IMR-90 (cell line): ENCODE measurements around the gene CDCA4. TPM values are rescaled to one million over a fixed set of nuclear protein-coding genes. Genes with fewer than 3 reads are reported as not detected.

ENCODE experiments used
- ATAC-seq: fragments of 200-7000 bp; cut with Tn5 transposase; 2 replicates; pipeline ENCODE4 v1.9.1; 2020; ENCODE audit warnings: low read depth, mild to moderate bottlenecking, moderate library complexity
- BruUV-seq: library from RNA; stranded (reverse); fragments of 400-500 nt; replicated peaks from 2 replicates; lab custom pipeline; 2021; lab: Mats Ljungman, UMichigan
- CTCF ChIA-PET: fragments of 300-600 bp; formaldehyde crosslinking; extraction: SDS; loops from one replicate; lab custom pipeline; 2021; ENCODE audit warnings: antibody characterized with exemption; lab: Yijun Ruan, JAX
- POLR2A ChIA-PET: fragments of 300-600 bp; sonication (Branson Sonifier 250); formaldehyde crosslinking; loops from one replicate; lab custom pipeline; 2022; ENCODE audit warnings: antibody characterized with exemption; ENCODE audit not compliant: unreplicated experiment; lab: Charles Lee
- DNase-seq: peaks from one replicate; pipeline ENCODE4 v3.0.0; 2013
- H2AFZ ChIP-seq: replicated peaks from 2 replicates; pipeline ENCODE3; 2013; ENCODE audit warnings: low read length, mild to moderate bottlenecking; ENCODE audit not compliant: poor library complexity
- H2AK5ac ChIP-seq: 2 replicates; pipeline ENCODE4 v1.6.1; 2013; ENCODE audit warnings: low read depth, low read length, inconsistent platforms
- H2AK9ac ChIP-seq: replicated peaks from 2 replicates; pipeline ENCODE3; 2013; ENCODE audit warnings: mild to moderate bottlenecking, low read depth, low read length, moderate library complexity; ENCODE audit not compliant: poor library complexity
- H2BK120ac ChIP-seq: 2 replicates; pipeline ENCODE4 v1.6.1; 2013; ENCODE audit warnings: low read depth, low read length, inconsistent platforms
- H2BK15ac ChIP-seq: 3 replicates; pipeline ENCODE4 v1.6.1; 2013; ENCODE audit warnings: low read depth, low read length, inconsistent platforms
- H2BK20ac ChIP-seq: 2 replicates; pipeline ENCODE4 v1.6.1; 2013; ENCODE audit warnings: low read depth, mild to moderate bottlenecking, inconsistent platforms, low read length, moderate library complexity
- H2BK5ac ChIP-seq: 2 replicates; pipeline ENCODE4 v1.6.1; 2013; ENCODE audit warnings: mild to moderate bottlenecking, low read depth, low read length, inconsistent platforms; ENCODE audit not compliant: poor library complexity, severe bottlenecking
- H3K14ac ChIP-seq: replicated peaks from 2 replicates; pipeline ENCODE4 v1.6.1; 2013; ENCODE audit warnings: low read depth, low read length, inconsistent platforms
- H3K18ac ChIP-seq: 2 replicates; pipeline ENCODE4 v1.6.1; 2013; ENCODE audit warnings: low read depth, low read length, control low read depth
- H3K23ac ChIP-seq: 2 replicates; pipeline ENCODE4 v1.6.1; 2013; ENCODE audit warnings: low read depth, low read length, inconsistent platforms
- H3K27ac ChIP-seq: 2 replicates; pipeline ENCODE4 v1.5.1; 2013; ENCODE audit warnings: mild to moderate bottlenecking, control low read depth, low read length; ENCODE audit not compliant: insufficient read depth
- H3K27me3 ChIP-seq: 2 replicates; pipeline ENCODE4 v1.6.1; 2013; ENCODE audit warnings: low read length; ENCODE audit not compliant: control insufficient read depth, insufficient read depth
- H3K36me3 ChIP-seq: 2 replicates; pipeline ENCODE4 v1.6.1; 2013; ENCODE audit warnings: low read length, mixed read lengths; ENCODE audit not compliant: control insufficient read depth, insufficient read depth
- H3K4ac ChIP-seq: 2 replicates; pipeline ENCODE4 v1.6.1; 2013; ENCODE audit warnings: low read depth, low read length, inconsistent platforms
- H3K4me1 ChIP-seq: 2 replicates; pipeline ENCODE4 v1.6.1; 2013; ENCODE audit warnings: low read length, mixed read lengths; ENCODE audit not compliant: control insufficient read depth, insufficient read depth
- H3K4me2 ChIP-seq: 2 replicates; pipeline ENCODE4 v1.6.1; 2013; ENCODE audit warnings: low read depth, mild to moderate bottlenecking, control low read depth, low read length, moderate library complexity
- H3K4me3 ChIP-seq: 2 replicates; pipeline ENCODE4 v1.5.1; 2013; ENCODE audit warnings: low read depth, mild to moderate bottlenecking, control low read depth, low read length, moderate library complexity; ENCODE audit not compliant: insufficient read depth
- H3K56ac ChIP-seq: 2 replicates; pipeline ENCODE4 v1.6.1; 2013; ENCODE audit warnings: low read length, inconsistent platforms; ENCODE audit not compliant: insufficient read depth; ENCODE audit errors: extremely low read depth
- H3K79me1 ChIP-seq, 2 experiments: 2 replicates each; pipeline ENCODE4 v1.6.1; 2013; ENCODE audit warnings: low read length in 2 of 2, inconsistent platforms in 1 of 2, low read depth in 1 of 2
- H3K9ac ChIP-seq: 2 replicates; pipeline ENCODE4 v1.6.1; 2013; ENCODE audit warnings: low read depth, low read length, control low read depth
- H3K9me1 ChIP-seq: 2 replicates; pipeline ENCODE4 v1.6.1; 2013; ENCODE audit warnings: low read length, inconsistent platforms; ENCODE audit not compliant: insufficient read depth
- H3K9me3 ChIP-seq: 2 replicates; pipeline ENCODE4 v1.6.1; 2013; ENCODE audit warnings: low read length; ENCODE audit not compliant: control insufficient read depth, insufficient read depth
- H4K20me1 ChIP-seq: 2 replicates; pipeline ENCODE4 v1.6.1; 2013; ENCODE audit warnings: low read length, inconsistent platforms; ENCODE audit not compliant: insufficient read depth
- H4K5ac ChIP-seq: 2 replicates; pipeline ENCODE4 v1.6.1; 2013; ENCODE audit warnings: mild to moderate bottlenecking, low read depth, low read length, control low read depth
- H4K8ac ChIP-seq, 2 experiments: 2 replicates each; pipeline ENCODE4 v1.6.1; 2013; ENCODE audit warnings: low read depth in 2 of 2, low read length in 2 of 2, control low read depth in 1 of 2, inconsistent platforms in 1 of 2
- H4K91ac ChIP-seq: 2 replicates; pipeline ENCODE4 v1.6.1; 2013; ENCODE audit warnings: low read depth, low read length, inconsistent platforms; ENCODE audit not compliant: insufficient read depth
- CHD1 ChIP-seq: IDR thresholded peaks from 2 replicates; pipeline ENCODE4 v1.6.1; 2012; ENCODE audit warnings: low read depth, low read length, improper control_type of control experiment
- MAFK ChIP-seq: IDR thresholded peaks from 2 replicates; pipeline ENCODE4 v1.6.1; 2012; ENCODE audit warnings: low read depth, low read length, improper control_type of control experiment
- MXI1 ChIP-seq: IDR thresholded peaks from 2 replicates; pipeline ENCODE4 v1.6.1; 2012; ENCODE audit warnings: low read depth, mild to moderate bottlenecking, low read length, moderate library complexity, borderline replicate concordance
- WGBS, 2 experiments: methylation state at CpG; one replicate each; pipeline versions ENCODE4 v1.1.5 to v1.1.7; 2013; ENCODE audit warnings: missing lambda C conversion rate in 2 of 2; ENCODE audit not compliant: insufficient read length in 1 of 2; ENCODE audit errors: extremely low coverage in 2 of 2; 5-methylcytosine and 5-hydroxymethylcytosine counted together
- dilution Hi-C: fragments of 300-500 bp; cut with HindIII; formaldehyde crosslinking; loops from one replicate; pipeline ENCODE4 v1.14.3; 2018; ENCODE audit warnings: low sequenced_read_pairs; ENCODE audit not compliant: unreplicated experiment
- in situ Hi-C: fragments of 300-500 bp; cut with MboI; formaldehyde crosslinking; loops from 3 replicates; pipeline ENCODE4 v1.14.3; 2019; ENCODE audit warnings: low sequenced_read_pairs, inconsistent platforms, mixed read lengths
- intact Hi-C: fragments of 100-400 bp; cut with micrococcal nuclease; formaldehyde crosslinking; loops from 2 replicates; pipeline ENCODE4 v1.10.0; 2022
- polyA plus RNA-seq, 3 experiments: library from polyadenylated mRNA; depleted of rRNA; stranded (reverse); fragments of >200 nt; gene quantifications; 2 replicates each; pipeline ENCODE4 v1.2.3, GENCODE V29; 2012; ENCODE audit warnings: low replicate concordance in 1 of 3
- total RNA-seq: library from RNA; depleted of rRNA; stranded (reverse); fragments of >200 nt; gene quantifications from 2 replicates; pipeline ENCODE4 v1.2.3, GENCODE V29; 2012

Gene CDCA4
- total and polyA plus RNA-seq, 2 of the 4 experiments (the other 2 are of a cell fraction): 17.7 to 18.6 TPM

GRCh38 chr14:104973385-104974145 is 47.3 kb downstream of the CDCA4 start:
- Histone ChIP-seq H3K27me3 (no peaks in the 10 kb centered on the region), H2AK9ac (peak overlapping the region; percentile 99), H3K18ac (peak overlapping the region; percentile 3; the same call in 1 of the 2 replicates), H2BK20ac (peak overlapping the region; percentile 75), H2BK15ac (peak overlapping the region; percentile 77; the same call in 1 of the 3 replicates), H3K4me2 (peak overlapping the region; percentile 81), H2AK5ac (peak overlapping the region; percentile 66; the same call in 1 of the 2 replicates), H2AFZ (peak overlapping the region; percentile 89), H2BK5ac (peak overlapping the region; percentile 90), H3K56ac (no peak overlapping the region), H3K9ac (peak overlapping the region; percentile 20), H3K9me3 (no peaks in the 10 kb centered on the region), H3K4me1 (peaks cover 37% of the 10 kb centered on the region), H3K23ac (peak overlapping the region; percentile 72), H4K91ac (peak overlapping the region; percentile 84), H2BK120ac (peak overlapping the region; percentile 87), H3K4me3 (no peak overlapping the region), H3K4ac (peak overlapping the region; percentile 86), H3K14ac (peak overlapping the region; percentile 18), H4K8ac (peak overlapping the region; percentile 19 to 85; a peak in 3 of 4 replicates), H3K36me3 (no peaks in the 10 kb centered on the region), H4K20me1 (0 out of 2 replicates have a peak, but pooled peaks cover 3% of the 10 kb centered on the region), H3K9me1 (peaks cover 11% of the 10 kb centered on the region), H3K27ac (peak overlapping the region; percentile 83), H3K79me1 (peaks cover 0 to 20% of the 10 kb centered on the region in 2 experiments; a peak in 1 of 4 replicates), H4K5ac (peak overlapping the region; percentile 47; the same call in 1 of the 2 replicates)
- ChIA-PET POLR2A (interaction anchor here (0.9 kb wide), 1 partner anchor 112 kb away, joined by 7 read pairs; no protein-coding TSS in a partner anchor), CTCF (interaction anchor here (0.6 to 4.1 kb wide), 3 partner anchors 65 to 72 kb away, joined by 3 to 21 read pairs (median 5); no protein-coding TSS in a partner anchor)
- dilution Hi-C loops: no loop called here
- ATAC-seq (peak; percentile 30), DNase-seq (peak; percentile 46)
- 0% methylated on average over 3 of the region's 23 CpGs; no CpG with 5 or more reads in 1 of the 2 experiments for WGBS, 2 experiments
- in situ Hi-C loops: loop anchor here (5.0 kb wide), 2 partner anchors 36 to 74 kb away; no protein-coding TSS in a partner anchor
- intact Hi-C loops: loop anchor here (1.0 to 5.0 kb wide), 3 partner anchors 41 to 113 kb away; no protein-coding TSS in a partner anchor
- TF ChIP-seq MAFK: no peak
- no peak for TF ChIP-seq CHD1
- 0 out of 2 replicates have a peak, but pooled peaks have one; percentile 52 for TF ChIP-seq MXI1
- BruUV-seq: no TSS peak
